Erythroblast (primary cell): ENCODE results near the gene SCART1.

Experiments used
- GATA1 ChIP-seq: IDR thresholded peaks from 2 replicates; pipeline ENCODE4 v1.6.1; 2011; ENCODE audit warnings: low read depth, mild to moderate bottlenecking, control low read depth, low read length, moderate library complexity
- POLR2A ChIP-seq: IDR thresholded peaks from 2 replicates; pipeline ENCODE4 v1.6.1; 2011; ENCODE audit warnings: mild to moderate bottlenecking, low read length

- TF ChIP-seq POLR2A (no peak), GATA1 (no peak)
These were observed 5.1 kb downstream of the SCART1 start for GRCh38 chr10:133458710-133459453.
